Measurements from ENCODE around the gene MYO7B.

The MYO7B gene

GRCh38 chr2:127609818-127610217, 74.3 kb downstream of the MYO7B start:
- DNase-seq (ENCODE audit: low spot score) = peak; percentile 15

- DNase-seq (ENCODE audit: low spot score) = no peak
Observed at GRCh38 chr2:127610561-127610960, 75.1 kb downstream of the MYO7B start.

DNA sequence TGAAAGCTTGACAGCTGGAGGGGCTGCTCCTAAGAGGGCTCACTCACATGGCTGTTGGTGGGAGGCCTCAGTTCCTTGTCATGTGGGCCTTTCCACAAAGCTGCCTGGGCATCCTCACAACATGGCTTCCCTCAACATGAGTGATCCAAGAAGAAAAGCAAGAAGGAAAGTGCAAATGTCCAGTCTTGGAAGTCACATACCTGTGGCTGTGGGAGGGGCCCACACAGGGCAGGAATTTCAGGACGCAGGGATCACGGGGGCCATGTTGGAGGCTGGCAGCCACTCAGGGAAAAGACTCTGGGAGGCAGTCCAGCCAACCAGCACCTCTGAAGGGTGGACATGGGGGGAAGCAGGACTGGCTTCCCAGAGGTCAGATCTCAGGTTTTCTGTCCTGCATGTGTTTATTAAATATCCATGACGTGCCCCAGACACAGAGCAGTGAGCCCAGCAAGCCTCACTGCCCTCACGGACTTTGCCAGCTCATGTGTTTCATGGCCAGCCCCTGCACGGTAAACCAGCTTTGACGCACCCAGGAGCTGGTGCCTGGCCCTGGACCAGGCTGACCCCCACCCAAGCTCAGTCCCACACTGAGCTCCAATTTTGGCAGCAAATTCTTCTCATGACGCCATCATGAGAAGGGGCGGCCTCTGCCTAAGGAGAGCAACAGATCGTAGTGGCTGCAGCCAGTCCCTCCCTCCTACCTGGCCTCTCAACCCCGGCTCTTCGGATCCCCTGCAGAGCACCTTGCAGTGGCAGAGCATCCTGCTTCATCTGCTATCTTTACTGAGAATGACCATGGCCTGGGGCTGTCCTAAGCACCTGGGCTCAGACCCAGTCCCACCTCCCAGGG, 75.8 kb downstream of the MYO7B start:
- DNase-seq (ENCODE audit: low spot score) = no peak

- DNase-seq (ENCODE audit: low spot score) = no peak
Observed at GRCh38 chr2:127612111-127612822, 76.8 kb downstream of the MYO7B start.

GRCh38 chr2:127614246-127614645, 78.8 kb downstream of the MYO7B start:
- no peak for DNase-seq (ENCODE audit: low spot score)

GRCh38 chr2:127614731-127615130, 79.2 kb downstream of the MYO7B start:
- DNase-seq (ENCODE audit: low spot score) = peak; percentile 24

DNA sequence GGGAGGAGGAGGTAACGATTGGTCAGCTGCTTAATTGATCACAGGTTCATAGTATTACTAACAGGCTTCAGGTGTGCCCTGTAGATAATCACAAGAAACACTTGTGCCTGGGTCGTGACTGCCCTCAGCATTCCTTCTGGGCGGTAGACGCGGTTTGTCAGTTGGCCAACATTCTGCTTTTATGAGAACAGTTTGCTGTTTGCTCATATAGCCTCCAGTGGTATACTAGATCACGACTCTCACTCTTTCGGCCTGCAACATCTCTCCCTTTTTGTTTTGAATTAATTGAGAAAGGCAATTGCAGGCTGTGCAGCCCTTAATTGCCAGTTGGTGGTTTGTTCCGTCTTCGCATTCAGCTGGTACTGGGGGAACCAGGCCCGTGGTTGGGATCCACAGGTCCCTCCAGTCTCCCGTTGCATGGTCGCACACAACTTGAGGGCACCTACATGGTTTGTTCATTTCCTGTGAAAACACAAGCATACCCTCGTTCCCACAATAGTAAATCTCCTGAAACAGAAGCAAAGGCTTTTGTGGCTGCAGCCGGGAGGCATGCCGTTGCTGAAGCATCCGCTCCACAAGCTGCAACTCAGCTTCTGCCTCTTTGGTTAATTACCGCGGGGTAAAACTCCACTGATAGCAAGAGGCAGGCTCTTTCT, 80.2 kb downstream of the MYO7B start:
- peak; percentile 32 for DNase-seq (ENCODE audit: low spot score)

GRCh38 chr2:127618551-127619202, 83.2 kb downstream of the MYO7B start:
- DNase-seq (ENCODE audit: low spot score) = peak; percentile 23

DNA sequence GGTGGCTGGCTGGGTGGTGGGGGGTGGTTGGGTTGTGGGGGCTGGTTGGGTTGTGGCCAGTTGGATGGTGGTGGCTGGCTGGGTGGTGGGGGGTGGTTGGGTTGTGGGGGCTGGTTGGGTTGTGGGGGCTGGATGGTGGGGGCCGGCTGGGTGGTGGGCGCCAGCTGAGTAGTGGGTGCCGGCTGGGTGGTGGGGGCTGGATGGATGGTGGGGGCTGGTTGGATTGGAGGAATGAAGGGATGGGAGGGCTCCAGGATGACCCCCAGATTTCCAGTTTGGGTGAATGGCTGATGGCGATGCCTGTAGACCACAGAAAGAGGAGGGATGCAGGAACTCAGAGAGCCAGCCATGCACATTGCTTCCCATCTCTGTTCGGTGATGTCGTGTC, 83.7 kb downstream of the MYO7B start:
- no peak for DNase-seq (ENCODE audit: low spot score)

DNA sequence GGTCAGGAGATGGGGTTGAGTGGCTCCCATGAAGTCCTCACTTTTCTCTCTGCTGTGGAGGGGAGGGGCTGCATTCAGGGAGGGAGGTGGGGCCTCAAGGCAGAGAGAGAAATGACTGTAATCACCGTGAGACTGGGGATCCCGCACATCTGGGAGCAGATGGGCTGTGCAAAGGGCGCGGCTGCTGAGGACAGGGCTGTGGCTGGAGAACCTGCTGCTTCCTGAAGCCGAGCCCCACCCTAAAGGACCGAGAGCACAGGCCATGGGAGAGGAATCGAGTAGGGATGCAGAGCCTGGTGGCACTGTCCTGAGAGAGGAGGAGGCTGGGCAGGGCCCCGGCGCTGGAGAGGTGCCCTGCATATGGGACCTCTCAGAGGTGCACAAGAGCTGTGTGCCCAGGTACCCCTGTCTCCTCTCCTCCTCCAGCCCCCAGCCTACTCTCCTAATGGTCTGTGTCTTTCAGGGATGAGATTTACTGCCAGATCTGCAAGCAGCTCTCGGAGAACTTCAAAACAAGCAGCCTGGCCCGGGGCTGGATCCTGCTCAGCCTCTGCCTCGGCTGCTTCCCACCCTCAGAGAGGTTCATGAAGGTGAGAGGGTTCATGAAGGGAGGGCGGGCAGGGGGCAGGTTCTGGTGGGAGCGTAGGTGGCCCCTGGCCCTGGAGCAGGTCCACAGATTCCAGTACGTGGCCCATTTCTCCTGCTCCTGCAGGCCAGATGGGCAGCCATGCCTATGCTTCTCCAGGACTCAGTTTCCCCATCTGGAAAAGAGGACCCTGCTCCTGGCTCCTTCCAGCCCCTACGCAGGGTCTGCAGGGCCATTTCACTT, 84.6 kb downstream of the MYO7B start:
- DNase-seq (ENCODE audit: low spot score) = peak; percentile 38

- DNase-seq (ENCODE audit: low spot score) = no peak
Observed at GRCh38 chr2:127620866-127621265, 85.4 kb downstream of the MYO7B start.

DNA sequence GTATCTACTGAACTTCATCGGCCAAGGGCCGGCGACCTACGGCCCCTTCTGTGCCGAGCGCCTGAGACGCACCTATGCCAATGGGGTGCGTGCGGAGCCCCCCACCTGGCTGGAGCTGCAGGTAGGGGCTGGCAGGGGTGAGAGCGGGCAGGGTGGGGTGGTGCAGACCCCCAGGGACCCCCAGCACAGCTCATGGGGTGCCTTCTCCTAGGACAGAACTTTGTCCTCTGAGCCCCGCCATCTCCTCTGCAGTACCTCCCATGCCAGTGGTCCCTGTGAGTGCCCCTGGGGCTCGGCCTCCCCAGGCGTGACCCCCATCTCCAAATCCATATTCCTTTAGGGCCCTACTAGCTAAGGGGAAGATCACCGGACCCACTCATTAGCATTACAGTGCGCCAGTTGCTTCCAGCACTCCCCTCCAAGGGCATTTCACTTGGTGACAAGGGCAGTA, 86.5 kb downstream of the MYO7B start:
- no peak for DNase-seq (ENCODE audit: low spot score)

DNA sequence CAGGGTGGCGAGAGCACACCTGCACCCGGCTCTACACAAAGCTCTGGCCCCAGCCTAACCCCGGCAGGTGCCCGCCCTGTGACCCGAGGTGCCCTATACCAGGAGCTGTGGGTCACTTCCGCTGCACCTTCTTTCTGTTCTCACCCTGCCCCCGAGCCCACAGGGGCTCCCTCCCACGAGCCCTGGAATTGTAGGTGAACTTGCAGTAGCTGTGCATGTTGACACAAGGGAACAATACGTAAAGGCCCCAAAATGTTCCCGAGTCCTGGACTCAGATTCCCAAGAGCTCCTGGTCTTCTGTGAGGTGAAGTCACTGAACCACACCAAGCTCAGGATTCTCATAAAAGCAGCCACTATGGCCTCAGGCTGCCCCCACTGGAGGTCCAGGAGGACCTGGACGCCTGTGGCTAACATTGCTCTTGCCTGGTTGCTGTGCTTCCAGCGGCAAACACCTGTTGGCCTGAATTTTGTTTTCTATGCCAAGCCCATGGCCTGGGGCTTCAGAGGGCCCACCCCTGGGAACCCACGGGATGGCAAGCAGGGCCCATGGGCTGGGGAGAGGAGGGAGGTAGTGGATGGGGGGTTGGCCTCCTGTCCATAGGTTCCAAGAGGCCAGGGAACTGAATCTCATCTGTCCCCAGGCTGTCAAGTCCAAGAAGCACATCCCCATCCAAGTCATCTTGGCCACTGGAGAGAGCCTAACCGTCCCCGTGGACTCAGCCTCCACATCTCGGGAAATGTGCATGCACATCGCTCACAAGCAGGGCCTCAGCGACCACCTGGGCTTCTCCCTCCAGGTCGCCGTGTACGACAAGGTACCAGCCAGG, 87.3 kb downstream of the MYO7B start:
- DNase-seq (ENCODE audit: low spot score) = no peak

- no peak for DNase-seq (ENCODE audit: low spot score)
Observed at GRCh38 chr2:127623388-127624319, 88.2 kb downstream of the MYO7B start.

- DNase-seq (ENCODE audit: low spot score) = no peak
Observed at GRCh38 chr2:127624320-127624755, 88.9 kb downstream of the MYO7B start.

DNA sequence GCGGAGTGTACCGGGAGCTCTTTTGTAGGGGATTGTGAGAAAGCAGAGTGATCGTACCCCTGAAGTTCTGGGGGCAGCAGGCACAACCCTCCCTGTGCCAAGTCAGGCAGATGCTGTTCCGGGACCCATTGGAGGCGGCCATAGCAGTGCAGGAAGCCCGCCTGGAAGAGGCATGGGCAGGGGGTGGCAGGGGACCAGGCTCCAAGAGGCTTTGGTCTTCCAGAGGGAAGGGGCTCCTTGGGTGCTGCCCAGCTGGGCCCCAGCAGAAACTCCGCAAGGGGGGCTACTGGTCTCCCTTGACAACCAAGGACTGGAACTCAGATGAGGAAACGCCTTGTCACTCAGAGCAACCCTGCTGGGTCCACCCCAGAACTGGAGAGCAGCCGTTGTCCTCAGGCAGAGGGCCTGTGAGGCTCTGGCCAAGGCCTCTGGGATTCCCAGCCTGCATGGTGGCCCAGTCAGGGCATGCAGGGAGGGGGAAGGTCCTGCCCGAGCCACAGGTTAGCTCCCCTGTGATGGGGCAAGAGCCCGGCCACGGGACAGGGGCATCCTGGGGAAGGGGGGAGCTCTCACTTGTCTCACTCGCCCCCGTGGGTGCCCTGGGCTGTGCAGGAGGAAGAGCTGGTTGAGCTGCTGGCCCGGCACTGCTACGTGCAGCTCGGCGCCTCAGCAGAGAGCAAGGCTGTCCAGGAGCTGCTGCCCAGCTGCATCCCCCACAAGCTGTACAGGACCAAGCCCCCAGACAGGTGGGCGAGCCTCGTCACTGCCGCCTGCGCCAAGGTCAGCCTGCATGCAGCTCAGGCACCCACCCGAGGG, 89.5 kb downstream of the MYO7B start:
- DNase-seq (ENCODE audit: low spot score) = no peak

- DNase-seq (ENCODE audit: low spot score) = no peak
Observed at GRCh38 chr2:127625572-127625951, 90.1 kb downstream of the MYO7B start.

- DNase-seq (ENCODE audit: low spot score) = no peak
Observed at GRCh38 chr2:127626175-127626574, 90.7 kb downstream of the MYO7B start.

All from ecto neural progenitor cell (in vitro differentiated cells).